NB4 (cell line): ENCODE results near the gene EN2.

ENCODE experiments used
- POLR2A ChIP-seq: IDR thresholded peaks from 2 replicates; pipeline ENCODE4 v1.6.1; 2011; ENCODE audit warnings: mild to moderate bottlenecking; ENCODE audit not compliant: insufficient read length; ENCODE audit errors: extremely low read depth
- TF ChIP-seq, protein P1 (sequence below): IDR thresholded peaks from one replicate; pipeline ENCODE4 v1.5.1; 2012; ENCODE audit warnings: low read depth, low read length

GRCh38 chr7:155450970-155451801 is 6.7 kb upstream of the EN2 start:
- TF ChIP-seq POLR2A, result no peak
- TF ChIP-seq, protein P1, sequence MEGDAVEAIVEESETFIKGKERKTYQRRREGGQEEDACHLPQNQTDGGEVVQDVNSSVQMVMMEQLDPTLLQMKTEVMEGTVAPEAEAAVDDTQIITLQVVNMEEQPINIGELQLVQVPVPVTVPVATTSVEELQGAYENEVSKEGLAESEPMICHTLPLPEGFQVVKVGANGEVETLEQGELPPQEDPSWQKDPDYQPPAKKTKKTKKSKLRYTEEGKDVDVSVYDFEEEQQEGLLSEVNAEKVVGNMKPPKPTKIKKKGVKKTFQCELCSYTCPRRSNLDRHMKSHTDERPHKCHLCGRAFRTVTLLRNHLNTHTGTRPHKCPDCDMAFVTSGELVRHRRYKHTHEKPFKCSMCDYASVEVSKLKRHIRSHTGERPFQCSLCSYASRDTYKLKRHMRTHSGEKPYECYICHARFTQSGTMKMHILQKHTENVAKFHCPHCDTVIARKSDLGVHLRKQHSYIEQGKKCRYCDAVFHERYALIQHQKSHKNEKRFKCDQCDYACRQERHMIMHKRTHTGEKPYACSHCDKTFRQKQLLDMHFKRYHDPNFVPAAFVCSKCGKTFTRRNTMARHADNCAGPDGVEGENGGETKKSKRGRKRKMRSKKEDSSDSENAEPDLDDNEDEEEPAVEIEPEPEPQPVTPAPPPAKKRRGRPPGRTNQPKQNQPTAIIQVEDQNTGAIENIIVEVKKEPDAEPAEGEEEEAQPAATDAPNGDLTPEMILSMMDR, result no peak
